HuH-7.5 (cell line): ENCODE measurements around the gene RPS27L.
"Not testable (repeated sequence)": the region's sequence is repeated elsewhere in the genome, so short reads cannot be mapped to it uniquely, and the experiment has no call there.

Source experiments
- DNase-seq: peaks from one replicate; pipeline ENCODE4 v3.0.0; 2011; ENCODE audit warnings: low spot score

Gene RPS27L

DNA sequence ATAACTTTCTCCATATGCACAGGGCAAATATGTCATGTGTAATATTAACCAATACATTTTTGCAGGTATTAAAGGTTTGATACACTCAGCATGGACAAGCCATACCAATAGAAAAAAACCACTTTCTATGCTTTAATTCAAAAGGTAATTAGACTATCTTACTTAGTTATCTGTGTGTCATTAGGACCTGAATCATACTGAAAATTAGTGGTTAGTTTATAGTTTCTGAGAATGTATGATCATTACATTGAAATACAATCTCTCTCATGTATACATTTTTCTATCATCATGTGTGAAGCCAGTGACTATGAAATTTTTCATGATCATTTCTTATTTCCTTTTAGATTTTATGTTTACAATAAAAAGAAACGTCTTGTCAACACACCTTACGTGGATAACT lies 16.3 kb downstream of the RPS27L start:
- no peak for DNase-seq

DNA sequence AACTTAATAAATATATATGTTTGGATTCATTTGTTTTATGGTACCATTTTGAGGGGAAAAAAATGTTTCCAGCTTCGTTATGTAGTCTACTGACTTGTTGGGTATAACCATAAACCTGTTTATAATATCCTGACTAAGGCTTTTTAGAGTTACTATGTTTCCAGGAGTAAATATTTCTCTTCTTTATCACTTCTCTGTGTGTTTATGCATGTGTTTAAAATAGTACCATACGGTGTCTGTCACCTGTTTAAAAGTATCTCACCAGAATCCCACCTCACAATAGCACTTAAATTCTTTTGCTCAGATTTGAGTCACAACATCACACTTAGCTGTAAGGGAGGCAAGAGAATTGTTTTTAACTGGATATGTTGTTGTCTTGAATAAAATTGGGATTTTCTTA lies 20.5 kb downstream of the RPS27L start:
- no peak for DNase-seq

DNA sequence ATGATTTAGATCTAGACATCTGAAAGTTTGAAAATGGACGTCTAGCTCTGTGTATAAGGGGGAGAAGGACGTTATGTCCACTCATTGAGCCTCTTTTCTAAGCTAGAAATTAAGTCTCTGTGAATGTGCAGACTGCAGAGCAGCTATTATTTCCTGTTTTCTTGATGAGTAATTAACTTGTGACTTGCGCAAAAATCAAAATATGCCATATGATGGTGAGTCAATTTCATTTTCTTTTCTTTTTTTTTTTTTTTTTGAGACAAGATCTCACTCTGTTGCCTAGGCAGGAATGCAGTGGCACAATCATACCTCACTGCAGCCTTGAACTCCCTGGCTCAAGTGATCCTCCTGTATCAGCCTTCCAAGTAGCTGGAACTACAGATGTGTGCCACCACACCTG lies 21.5 kb downstream of the RPS27L start:
- no peak for DNase-seq

DNA sequence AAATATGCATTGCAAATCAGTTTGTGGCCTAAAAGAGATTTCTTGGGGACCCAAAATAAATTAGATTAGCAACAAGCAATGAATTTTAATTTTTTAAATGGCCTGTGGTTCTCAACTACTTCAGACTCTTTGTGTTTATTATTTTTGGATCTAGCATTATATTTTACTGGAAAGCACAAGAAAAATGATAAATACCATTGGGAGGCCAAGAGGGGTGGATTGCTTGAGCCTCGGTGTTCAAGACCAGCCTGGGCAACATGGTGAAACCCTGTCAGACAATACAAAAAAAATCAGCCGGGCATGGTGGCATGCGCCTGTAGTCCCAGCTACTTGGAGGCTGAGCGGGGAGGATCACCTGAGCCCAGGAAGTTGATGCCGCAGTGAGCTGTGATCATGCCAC lies 22.0 kb downstream of the RPS27L start:
- DNase-seq: no peak

DNA sequence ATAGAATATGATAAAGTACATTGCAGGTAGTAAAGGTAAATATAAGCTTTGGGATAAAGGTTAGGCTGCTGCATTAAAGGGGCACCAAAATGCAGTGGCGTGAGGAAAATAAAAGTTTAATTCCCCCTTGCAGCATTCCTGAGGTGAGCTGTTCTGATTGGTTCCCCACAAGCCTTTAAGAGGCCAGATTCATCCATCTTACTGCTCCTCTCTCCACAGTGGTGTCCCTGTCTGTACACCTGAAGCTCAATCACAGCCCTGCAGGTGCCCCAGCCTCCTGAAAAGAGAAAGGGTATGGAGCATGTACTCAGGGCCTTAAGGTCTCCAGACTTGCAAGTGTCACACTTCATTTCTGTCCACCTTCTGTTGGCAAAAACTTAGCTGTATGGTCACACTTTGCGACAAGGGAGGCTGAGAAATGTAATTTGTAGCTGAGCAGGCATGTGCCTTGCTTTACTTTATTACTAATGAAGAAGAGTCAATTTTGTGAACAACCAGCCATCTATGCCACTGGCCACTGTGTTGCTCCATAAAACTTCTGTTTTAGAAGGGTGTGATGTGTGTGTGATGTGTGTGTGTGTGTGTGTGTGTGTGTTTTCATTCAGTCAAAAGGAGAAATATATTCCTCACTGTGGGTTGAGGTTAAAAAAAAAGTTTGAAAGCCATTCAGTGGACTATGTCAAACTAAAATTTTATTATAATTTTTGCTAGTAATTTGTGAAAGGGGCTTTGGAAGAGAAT lies 22.9 kb downstream of the RPS27L start:
- no peak for DNase-seq

DNA sequence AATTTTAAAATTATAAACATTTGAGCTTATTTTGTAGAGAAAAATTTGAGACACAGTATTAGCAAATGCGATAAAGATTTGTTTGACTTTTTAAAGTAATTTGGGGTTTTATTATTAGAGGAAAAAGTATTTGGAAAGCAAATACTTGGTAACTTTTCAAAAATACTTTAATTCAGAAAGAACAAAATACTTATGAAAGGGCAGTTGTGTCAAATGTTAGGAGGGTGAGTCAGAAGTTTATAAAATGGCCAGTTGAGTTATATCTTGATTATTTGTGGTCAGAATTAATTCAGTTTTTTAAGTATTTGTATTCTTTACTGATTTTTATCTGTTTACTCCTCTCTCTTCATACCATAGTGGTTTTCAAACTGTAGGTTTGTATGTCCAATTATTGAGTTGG lies 23.5 kb downstream of the RPS27L start:
- DNase-seq: no peak

DNA sequence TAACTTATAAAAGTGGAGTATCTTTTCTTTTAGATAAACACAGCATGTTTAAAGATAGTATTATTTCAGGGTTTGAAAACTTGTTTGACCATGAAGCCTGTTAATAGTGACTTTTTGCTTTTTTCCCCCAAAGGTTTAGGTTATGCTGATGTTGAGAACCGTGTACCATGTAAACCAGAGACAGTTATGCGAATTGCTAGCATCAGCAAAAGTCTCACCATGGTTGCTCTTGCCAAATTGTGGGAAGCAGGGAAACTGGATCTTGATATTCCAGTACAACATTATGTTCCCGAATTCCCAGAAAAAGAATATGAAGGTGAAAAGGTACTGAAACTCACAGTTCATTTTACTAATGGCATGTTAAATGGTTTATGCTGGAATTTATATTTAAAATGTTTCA lies 30.6 kb downstream of the RPS27L start:
- DNase-seq: no peak

DNA sequence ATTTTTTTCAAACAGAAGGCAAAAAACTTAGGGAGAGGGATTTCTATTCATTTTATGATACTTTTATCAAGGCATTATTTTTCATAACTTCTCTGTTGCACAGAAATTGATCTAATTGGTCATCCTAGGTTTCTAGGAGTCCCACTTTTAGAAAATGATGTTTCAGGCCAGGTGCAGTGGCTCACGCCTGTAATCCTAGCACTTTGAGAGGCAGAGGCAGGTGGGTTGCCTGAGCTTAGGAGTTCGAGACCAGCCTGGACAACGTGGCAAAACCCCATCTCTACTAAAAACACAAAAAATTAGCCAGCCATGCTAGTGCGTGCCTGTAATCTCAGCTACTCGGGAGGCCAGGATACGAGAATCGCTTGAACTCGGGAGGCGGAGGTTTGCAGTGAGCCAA lies 32.8 kb downstream of the RPS27L start:
- DNase-seq: no peak

DNA sequence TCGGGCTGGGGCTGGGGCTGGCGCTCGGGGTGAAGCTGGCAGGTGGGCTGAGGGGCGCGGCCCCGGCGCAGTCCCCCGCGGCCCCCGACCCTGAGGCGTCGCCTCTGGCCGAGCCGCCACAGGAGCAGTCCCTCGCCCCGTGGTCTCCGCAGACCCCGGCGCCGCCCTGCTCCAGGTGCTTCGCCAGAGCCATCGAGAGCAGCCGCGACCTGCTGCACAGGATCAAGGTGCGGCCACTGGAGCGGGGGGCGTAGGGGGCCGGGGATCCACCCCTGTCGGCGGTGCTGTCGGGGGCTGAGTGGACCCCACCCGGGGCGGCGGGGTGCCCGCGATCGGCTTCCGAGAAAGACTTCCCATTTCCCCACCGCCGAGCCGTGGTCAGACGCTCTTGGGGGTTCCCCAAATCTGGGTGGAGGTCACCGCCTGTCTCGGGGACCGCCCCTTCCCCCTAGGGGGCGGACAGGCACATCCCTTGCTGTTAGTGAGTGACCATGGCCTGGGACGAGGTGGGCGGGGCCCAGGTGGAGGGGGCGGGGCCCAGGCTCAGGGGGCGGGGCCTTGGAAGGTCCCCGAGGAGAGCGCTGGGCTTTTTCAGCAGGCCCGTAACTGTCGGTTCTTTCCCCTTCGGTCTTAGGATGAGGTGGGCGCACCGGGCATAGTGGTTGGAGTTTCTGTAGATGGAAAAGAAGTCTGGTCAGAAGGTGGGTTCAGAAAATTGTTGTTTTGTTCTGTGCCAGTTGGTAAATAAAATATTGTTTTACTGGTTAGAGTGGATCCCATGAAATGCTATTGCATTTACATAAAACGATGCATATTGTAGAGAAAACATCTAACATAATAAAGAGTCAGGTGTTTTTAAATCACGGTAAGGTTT lies 35.0 kb downstream of the RPS27L start:
- peak; percentile 73 for DNase-seq

DNA sequence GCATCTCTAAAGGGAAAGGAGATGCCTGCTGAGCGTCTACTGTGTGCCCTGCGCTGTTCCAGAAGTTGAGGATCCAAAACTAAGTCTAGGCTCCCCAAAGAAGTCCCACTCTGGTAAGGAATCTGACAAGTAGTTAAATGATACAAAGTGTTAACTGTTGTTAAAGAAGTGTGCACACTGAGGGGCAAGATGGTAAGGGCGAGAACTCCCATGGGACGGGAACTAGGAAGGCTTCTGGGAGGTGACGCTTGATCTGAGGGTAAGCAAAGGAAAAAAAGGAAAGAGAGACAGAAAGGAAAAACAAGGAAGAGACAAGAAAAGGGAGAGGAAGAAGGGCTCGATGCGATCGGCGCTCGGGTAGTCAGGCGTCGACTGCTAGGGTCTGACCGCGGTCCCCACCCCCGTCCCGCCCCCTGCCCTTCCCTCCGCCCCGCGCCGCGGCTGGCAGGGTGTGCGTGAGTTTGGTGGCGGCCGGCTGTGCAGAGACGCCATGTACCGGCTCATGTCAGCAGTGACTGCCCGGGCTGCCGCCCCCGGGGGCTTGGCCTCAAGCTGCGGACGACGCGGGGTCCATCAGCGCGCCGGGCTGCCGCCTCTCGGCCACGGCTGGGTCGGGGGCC lies 35.8 kb downstream of the RPS27L start, which contains the start of gene LACTB:
Gene LACTB, plus strand, starts transcription at position 480 of the 620 bp plus-strand sequence. Its CDS starts 11 bp downstream, at position 491.
- DNase-seq: peak; percentile 60

DNA sequence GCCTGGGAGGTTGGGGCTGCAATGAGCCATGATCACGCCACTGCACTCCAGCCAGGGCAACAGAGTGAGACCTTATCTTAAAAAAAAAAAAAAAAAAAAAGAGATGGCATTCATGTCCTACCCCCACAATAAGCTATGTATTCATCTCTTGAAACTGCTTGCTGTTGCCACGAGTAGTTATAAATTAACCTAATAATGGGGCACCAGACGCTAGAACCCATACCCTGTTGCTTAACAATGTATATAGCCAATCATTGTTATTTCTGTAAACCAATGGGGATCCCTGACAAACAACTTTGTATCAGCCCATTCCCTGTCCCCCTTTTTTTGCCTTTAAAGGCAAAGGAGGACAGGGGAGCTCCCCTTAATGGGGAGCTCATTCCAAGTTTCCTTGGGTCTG lies 38.4 kb downstream of the RPS27L start:
- no peak for DNase-seq

DNA sequence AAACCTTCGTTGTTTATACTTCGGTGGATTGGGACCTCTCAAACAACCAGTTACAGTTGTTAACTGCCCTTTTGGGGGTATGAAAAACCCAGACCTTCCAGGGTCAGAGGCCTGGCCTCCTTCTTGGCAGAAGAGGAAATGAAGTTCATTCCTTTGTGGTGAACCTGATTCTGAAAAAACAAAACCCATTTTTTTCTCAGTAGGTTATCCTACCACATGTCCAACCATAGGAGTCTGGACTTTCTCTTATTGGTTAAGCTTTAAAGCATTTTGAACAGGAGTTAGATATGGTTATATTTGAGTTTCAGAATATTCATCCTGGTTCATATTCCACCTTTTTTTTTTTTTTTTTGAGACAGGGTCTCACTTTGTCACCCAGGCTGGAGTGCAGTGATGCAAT lies 42.8 kb downstream of the RPS27L start:
- no peak for DNase-seq

DNA sequence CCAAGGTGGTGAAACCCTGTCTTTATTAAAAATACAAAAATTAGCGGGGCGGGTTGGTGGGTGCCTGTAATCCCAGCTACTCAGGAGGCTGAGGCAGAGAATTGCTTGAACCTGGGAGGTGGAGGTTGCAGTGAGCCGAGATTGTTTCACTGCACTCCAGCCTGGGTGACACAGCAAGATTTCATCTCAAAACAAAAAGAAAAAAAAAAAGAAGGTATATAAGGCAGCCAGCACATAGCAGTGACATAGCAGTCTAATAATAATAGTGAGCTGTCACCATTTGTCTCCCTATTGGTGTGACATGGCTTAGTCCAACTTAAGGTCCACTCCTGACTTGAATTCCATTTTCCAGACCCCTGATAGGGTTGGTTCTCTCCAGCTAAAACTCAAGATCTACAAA lies 44.4 kb downstream of the RPS27L start:
- DNase-seq: no peak

DNA sequence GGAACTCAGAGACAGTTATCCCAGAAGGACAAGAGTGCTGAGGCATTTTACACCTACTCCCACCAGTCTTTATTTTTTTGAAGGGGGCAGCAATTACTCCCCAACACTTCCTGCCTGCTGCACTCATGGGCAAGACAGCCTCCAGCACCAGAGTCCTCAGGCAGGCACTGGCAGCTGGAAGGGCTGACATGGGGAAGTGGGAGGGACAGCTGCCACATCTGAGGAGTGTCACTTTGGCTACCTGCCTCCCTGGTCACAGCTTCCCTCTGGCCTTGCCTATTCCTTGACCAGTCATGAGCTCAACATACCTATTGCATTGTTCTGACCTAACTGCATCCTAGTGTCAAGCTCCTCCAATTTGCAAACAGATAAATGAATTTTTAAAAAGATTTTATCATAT lies 45.8 kb downstream of the RPS27L start:
- DNase-seq: no peak

DNA sequence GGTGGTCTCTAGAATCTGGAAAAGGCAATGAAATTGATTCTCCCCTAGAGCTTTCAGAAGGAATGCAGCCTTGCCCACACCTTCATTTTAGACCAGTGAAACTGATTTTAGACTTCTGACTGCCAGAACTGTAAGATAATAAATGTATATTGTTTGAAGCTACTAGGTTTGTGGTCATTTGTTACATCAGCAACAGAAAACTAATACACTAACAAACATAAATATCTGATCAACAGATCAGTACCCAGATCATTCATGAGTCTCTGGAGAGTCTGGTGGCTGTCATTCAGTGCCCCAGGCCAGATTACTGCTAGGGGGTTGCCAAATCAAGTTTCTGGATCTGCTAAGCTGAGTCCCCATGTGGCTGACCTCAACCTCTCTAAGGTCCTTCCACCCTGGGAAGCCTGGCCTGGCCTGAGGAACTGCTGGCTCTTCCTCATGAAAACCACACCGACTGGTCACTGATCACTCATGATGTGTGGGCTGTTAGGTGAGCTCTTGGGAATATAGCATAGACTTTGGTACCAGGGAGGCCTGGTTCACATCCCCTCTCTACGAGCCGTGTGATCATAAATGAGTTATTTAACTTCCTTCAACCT lies 46.8 kb downstream of the RPS27L start:
- DNase-seq: no peak

DNA sequence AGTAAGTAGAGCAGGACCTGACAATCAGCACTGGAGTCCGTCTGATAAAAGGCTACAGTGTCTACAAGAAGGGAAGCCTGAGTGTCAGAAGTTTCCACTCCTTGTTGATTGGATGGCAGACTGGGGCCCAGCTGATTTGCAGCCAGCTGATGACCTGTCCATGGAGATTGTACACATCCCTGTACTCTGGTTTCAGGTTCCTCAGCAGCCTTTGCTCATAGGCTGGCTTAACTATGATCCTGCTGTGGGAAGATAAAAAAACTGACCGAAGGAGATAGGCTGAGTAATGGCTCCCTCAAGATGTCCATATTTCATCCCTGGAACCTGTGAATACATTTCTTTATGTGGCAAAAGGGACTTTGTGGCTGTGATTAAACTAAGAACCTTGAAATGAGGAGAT lies 47.4 kb downstream of the RPS27L start:
- no peak for DNase-seq

DNA sequence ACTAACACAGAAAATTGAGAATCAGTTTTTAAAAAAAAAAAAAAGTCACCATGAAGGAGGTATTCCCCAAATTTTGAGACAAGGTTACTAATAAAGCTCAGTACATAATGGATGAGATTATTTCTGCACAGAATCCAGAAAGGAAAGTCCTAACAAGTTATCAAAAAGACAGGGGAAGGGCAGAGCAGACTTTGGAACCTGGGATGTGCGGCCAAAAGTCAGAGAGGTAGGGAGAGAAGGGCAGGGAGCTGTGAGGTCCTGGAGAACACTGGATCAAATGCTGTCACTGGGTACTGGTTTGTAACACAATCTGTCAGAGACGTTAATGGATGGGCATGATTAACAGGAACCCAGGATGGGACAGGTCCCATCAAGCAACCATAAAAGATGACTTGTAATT lies 47.8 kb downstream of the RPS27L start:
- no peak for DNase-seq

DNA sequence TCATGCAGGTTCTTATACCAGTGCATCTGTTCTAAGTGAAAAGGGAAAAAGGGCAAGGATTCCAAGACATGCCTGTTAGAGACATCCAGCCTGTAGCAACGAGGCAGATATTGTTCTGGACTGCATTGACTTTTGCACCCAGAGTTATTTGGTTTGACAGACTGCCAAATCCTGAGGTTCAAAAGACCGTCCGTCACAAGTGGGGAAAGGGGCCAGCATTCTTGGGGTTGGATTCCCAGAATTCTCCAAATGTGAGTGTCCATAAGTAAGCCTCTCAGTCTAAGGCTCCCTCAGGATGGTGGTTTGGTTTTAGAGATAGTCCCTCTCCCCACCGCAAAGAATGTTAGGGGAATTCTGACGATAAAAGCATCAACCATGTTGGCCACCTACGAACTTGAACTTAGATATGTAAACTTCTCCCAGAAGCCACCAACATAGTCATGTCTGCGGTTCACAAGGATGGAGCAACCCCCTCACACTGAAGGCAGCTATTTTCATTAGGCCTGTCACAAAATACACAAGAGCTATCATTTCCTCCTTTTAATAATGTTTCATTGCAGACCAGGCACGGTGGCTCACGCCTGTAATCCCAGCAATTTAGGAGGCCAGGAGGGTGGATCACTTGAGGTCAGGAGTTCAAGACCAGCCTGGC lies 49.3 kb downstream of the RPS27L start:
- DNase-seq: peak; percentile 47

DNA sequence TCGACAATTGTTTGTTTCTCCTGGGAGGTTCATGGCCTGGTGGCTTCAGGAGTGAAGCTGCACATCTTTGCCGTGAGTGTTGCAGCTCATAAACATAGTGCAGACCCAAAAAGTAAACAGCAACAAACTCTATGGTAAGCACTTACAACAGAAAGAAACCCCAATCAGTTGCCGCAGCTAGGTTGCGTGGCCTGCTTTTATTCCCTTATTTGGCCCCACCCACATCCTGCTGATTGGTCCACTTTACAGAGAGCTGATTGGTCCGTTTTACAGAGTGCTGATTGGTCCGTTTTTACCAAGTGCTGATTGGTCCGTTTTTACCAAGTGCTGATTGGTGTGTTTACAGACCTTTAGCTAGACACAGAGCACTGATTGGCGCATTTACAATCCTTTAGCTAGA lies 51.9 kb downstream of the RPS27L start:
- not testable (repeated sequence) for DNase-seq

DNA sequence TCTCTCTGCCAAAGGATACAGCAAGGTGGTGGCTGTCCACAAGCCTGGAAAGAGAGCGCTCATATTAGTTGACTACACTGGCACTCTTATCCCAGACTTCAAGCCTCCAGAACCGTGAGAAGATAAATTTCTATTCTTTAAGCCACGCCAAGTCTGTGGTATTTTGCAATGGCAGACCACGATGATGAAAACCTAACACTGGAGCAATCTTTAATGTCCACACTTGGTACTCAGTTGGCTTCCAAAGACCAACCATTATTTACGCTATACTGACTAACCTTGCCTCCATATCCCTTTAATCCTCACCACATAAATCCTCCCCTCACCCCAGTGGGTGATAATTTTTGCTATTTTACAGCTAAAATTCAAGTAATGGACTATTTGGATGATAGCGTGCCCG lies 52.5 kb downstream of the RPS27L start:
- DNase-seq: no peak

DNA sequence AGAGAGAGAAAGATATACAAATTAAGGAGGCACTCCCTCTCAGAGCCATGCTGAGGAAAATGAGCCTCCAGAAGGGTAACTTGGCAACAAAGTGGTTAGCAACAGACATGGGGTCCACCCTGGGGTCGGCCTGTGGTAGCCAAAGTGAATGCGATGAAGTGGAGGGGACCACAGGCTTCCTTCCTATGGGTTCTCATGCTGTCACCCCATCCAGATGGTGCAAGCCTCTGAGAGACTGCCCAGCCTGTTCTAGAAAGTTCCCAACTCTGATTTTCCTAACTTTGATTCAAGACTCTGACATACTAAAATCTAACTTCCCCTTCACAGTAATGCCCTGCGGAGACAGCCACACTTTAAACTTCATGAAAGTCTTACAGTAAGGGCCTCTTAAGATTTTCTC lies 53.9 kb downstream of the RPS27L start:
- DNase-seq: no peak

DNA sequence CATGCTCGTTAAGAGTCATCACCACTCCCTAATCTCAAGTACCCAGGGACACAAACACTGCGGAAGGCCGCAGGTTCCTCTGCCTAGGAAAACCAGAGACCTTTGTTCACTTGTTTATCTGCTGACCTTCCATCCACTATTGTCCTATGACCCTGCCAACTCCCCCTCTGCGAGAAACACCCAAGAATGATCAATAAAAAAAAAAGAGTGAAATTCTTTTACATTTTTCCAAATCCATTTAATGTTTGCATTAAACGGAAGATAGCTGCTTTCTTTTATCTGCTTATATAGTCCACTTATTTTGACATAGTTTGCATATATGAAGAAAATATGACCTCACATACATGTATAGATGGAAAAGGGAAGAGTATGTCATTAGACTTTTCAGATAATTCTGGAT lies 57.7 kb downstream of the RPS27L start:
- DNase-seq: not testable (repeated sequence)
